ENCODE data around the gene SNX8. TPM values are rescaled to one million over a fixed set of nuclear protein-coding genes. Genes with fewer than 3 reads are reported as not detected.

The SNX8 gene
- polyA plus RNA-seq, 1 donor from 2014 or later: 5.7 TPM

DNA sequence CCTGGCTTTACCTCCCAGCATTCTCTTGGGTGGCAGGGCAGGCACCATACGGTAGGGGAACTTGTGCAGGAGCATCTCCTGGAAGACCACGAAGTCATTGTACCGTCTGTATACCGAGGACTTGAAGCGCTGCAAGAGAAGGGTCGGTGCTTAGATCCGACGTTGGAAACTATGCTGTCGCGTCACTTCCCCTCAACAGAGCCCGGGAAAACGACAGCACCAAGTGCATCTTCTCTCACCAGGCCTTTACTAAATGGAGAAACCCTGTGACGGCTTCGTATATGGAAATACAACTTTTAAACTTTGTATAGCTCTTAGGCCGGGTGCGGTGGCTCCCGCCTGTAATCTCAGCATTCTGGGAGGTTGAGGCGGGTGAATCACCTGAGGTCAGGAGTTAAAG, 39.1 kb downstream of the SNX8 start:
- H3K79me2 ChIP-seq (replicated peaks; ENCODE audit: insufficient read depth, low read length): no peaks in the 10 kb centered on the region
- H3K9me3 ChIP-seq (ENCODE audit: low read length): no peaks in the 10 kb centered on the region
- no peaks in the 10 kb centered on the region for H3K36me3 ChIP-seq (ENCODE audit: insufficient read depth, low read length)
- H3K9ac ChIP-seq (ENCODE audit: low read length): no peak overlapping the region
- H3K4me2 ChIP-seq (ENCODE audit: low read length): no peak overlapping the region
- TF ChIP-seq EP300 (conservative IDR thresholded peaks at IDR 0.05; ENCODE audit: poor library complexity, severe bottlenecking): no peak
- TF ChIP-seq MXI1 (conservative IDR thresholded peaks at IDR 0.05; ENCODE audit: poor library complexity, severe bottlenecking): no peak
- no peak overlapping the region for H3K4me3 ChIP-seq (ENCODE audit: low read length)
- H2AFZ ChIP-seq (ENCODE audit: low read depth, low read length): no peak overlapping the region
- H3F3A ChIP-seq (ENCODE audit: insufficient read depth, low read length, poor library complexity, severe bottlenecking): no peaks in the 10 kb centered on the region
- no peaks in the 10 kb centered on the region for H3K27me3 ChIP-seq (ENCODE audit: insufficient read depth, low read depth, low read length)
- no peaks in the 10 kb centered on the region for H4K20me1 ChIP-seq (ENCODE audit: insufficient read depth)
- no peak overlapping the region for H3K27ac ChIP-seq (ENCODE audit: low read length)
- no peaks in the 10 kb centered on the region for H3K9me2 ChIP-seq (ENCODE audit: insufficient read depth, low read length)

DNA sequence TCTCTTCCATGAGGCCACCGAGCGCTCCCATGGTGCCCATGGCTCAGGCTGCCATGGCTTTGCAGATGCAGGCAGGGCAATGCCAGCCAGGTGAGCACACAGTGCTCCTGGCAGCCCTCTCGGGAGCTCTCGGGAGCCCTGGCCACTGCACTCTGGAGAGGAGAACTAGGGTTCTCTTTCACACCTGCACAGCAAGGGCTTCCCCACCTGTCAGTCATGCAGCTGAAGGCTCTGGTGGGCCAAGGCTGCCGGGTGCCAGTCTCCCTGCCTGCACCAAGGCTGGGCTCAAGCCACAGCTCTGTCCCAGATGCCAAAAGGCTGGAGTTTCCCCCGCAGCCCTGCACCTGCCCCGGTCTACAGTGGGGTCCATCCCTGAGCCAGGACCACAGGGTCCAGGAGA, 39.6 kb downstream of the SNX8 start:
- Histone ChIP-seq H3K9me3 (ENCODE audit: low read length) (no peaks in the 10 kb centered on the region), H3K4me2 (ENCODE audit: low read length) (no peak overlapping the region), H2AFZ (ENCODE audit: low read depth, low read length) (no peak overlapping the region), H3K9me2 (ENCODE audit: insufficient read depth, low read length) (no peaks in the 10 kb centered on the region), H4K20me1 (ENCODE audit: insufficient read depth) (no peaks in the 10 kb centered on the region), H3K36me3 (ENCODE audit: insufficient read depth, low read length) (no peaks in the 10 kb centered on the region), H3K79me2 (replicated peaks; ENCODE audit: insufficient read depth, low read length) (no peaks in the 10 kb centered on the region), H3K27me3 (ENCODE audit: insufficient read depth, low read depth, low read length) (no peaks in the 10 kb centered on the region), H3K4me3 (ENCODE audit: low read length) (no peak overlapping the region), H3K27ac (ENCODE audit: low read length) (no peak overlapping the region), H3K9ac (ENCODE audit: low read length) (no peak overlapping the region), H3F3A (ENCODE audit: insufficient read depth, low read length, poor library complexity, severe bottlenecking) (no peaks in the 10 kb centered on the region)
- TF ChIP-seq SMC3 (conservative IDR thresholded peaks at IDR 0.05; ENCODE audit: poor library complexity) (no peak), MXI1 (conservative IDR thresholded peaks at IDR 0.05; ENCODE audit: poor library complexity, severe bottlenecking) (no peak), TAF1 (IDR thresholded peaks at IDR 0.05; ENCODE audit: low read depth) (no peak), REST (IDR thresholded peaks at IDR 0.05; ENCODE audit: borderline replicate concordance) (no peak), POLR2AphosphoS5 (IDR thresholded peaks at IDR 0.05) (no peak), EZH2 (IDR thresholded peaks at IDR 0.05; ENCODE audit: borderline replicate concordance, insufficient read depth, low read length, poor library complexity, severe bottlenecking) (no peak), RAD21 (conservative IDR thresholded peaks at IDR 0.05) (no peak), CTCF (IDR thresholded peaks at IDR 0.05; ENCODE audit: poor library complexity, severe bottlenecking) (no peak), EP300 (conservative IDR thresholded peaks at IDR 0.05; ENCODE audit: poor library complexity, severe bottlenecking) (no peak)

GRCh38 chr7:2273866-2274265, 40.4 kb downstream of the SNX8 start:
- H3K4me3 ChIP-seq (ENCODE audit: low read length): no peak overlapping the region
- no peaks in the 10 kb centered on the region for H3K9me2 ChIP-seq (ENCODE audit: insufficient read depth, low read length)
- H3K36me3 ChIP-seq (ENCODE audit: insufficient read depth, low read length): no peaks in the 10 kb centered on the region
- TF ChIP-seq SMC3 (conservative IDR thresholded peaks at IDR 0.05; ENCODE audit: poor library complexity) (no peak), POLR2AphosphoS5 (IDR thresholded peaks at IDR 0.05) (no peak), EP300 (conservative IDR thresholded peaks at IDR 0.05; ENCODE audit: poor library complexity, severe bottlenecking) (no peak), RAD21 (conservative IDR thresholded peaks at IDR 0.05) (no peak), TAF1 (IDR thresholded peaks at IDR 0.05; ENCODE audit: low read depth) (no peak), CTCF (IDR thresholded peaks at IDR 0.05; ENCODE audit: poor library complexity, severe bottlenecking) (no peak), EZH2 (IDR thresholded peaks at IDR 0.05; ENCODE audit: borderline replicate concordance, insufficient read depth, low read length, poor library complexity, severe bottlenecking) (no peak), REST (IDR thresholded peaks at IDR 0.05; ENCODE audit: borderline replicate concordance) (no peak), MXI1 (conservative IDR thresholded peaks at IDR 0.05; ENCODE audit: poor library complexity, severe bottlenecking) (no peak)
- H3K79me2 ChIP-seq (replicated peaks; ENCODE audit: insufficient read depth, low read length): no peaks in the 10 kb centered on the region
- H3F3A ChIP-seq (ENCODE audit: insufficient read depth, low read length, poor library complexity, severe bottlenecking): no peaks in the 10 kb centered on the region
- no peak overlapping the region for H3K4me2 ChIP-seq (ENCODE audit: low read length)
- H2AFZ ChIP-seq (ENCODE audit: low read depth, low read length): no peak overlapping the region
- no peaks in the 10 kb centered on the region for H3K9me3 ChIP-seq (ENCODE audit: low read length)
- H4K20me1 ChIP-seq (ENCODE audit: insufficient read depth): no peaks in the 10 kb centered on the region
- no peak overlapping the region for H3K27ac ChIP-seq (ENCODE audit: low read length)
- H3K27me3 ChIP-seq (ENCODE audit: insufficient read depth, low read depth, low read length): no peaks in the 10 kb centered on the region
- H3K9ac ChIP-seq (ENCODE audit: low read length): no peak overlapping the region

Measured in neural cell (in vitro differentiated cells).